Fibroblast of lung (primary cell): Measurements from ENCODE around the gene TMCC2. TPM values are rescaled to one million over a fixed set of nuclear protein-coding genes. Genes with fewer than 3 reads are reported as not detected.

Source experiments
- DNase-seq, 2 donors: peaks; one replicate each; pipeline versions ENCODE4 v3.0.0 to v3.0.0-alpha.2; 2010; ENCODE audit warnings: low read depth in 2 of 2
- H2AFZ ChIP-seq: 2 replicates; pipeline ENCODE4 v1.5.1; 2012; ENCODE audit warnings: low read length, control low read depth, inconsistent platforms
- H3K27ac ChIP-seq: 2 replicates; pipeline ENCODE4 v1.5.1; 2011; ENCODE audit warnings: low read length, control low read depth; ENCODE audit not compliant: insufficient read depth
- H3K27me3 ChIP-seq: 2 replicates; pipeline ENCODE4 v1.5.1; 2011; ENCODE audit warnings: mild to moderate bottlenecking, low read length; ENCODE audit not compliant: control insufficient read depth, insufficient read depth
- H3K36me3 ChIP-seq: 2 replicates; pipeline ENCODE4 v1.5.1; 2011; ENCODE audit warnings: low read length; ENCODE audit not compliant: control insufficient read depth, insufficient read depth
- H3K4me1 ChIP-seq: 2 replicates; pipeline ENCODE4 v1.5.1; 2011; ENCODE audit warnings: low read length; ENCODE audit not compliant: control insufficient read depth, insufficient read depth; ENCODE audit errors: extremely low read depth
- H3K4me2 ChIP-seq: 2 replicates; pipeline ENCODE4 v1.5.1; 2011; ENCODE audit warnings: low read length, control low read depth; ENCODE audit not compliant: insufficient read depth; ENCODE audit errors: extremely low read depth
- H3K4me3 ChIP-seq, 4 experiments: fragments of 200-600 bp in 1 of 4; sonication (generic) in 1 of 4; replicated peaks in 1 of 4; 2 replicates each; pipeline ENCODE4 v1.5.1; 2011 to 2016; ENCODE audit warnings: low read length in 4 of 4, low read depth in 3 of 4, mild to moderate bottlenecking in 3 of 4, control low read depth in 2 of 4, inconsistent platforms in 1 of 4, mixed read lengths in 1 of 4; ENCODE audit not compliant: insufficient read depth in 1 of 4; ENCODE audit errors: control extremely low read depth in 1 of 4
- H3K79me2 ChIP-seq: 2 replicates; pipeline ENCODE4 v1.5.1; 2012; ENCODE audit warnings: mild to moderate bottlenecking, low read length, inconsistent platforms; ENCODE audit not compliant: control insufficient read depth, insufficient read depth
- H3K9ac ChIP-seq: 2 replicates; pipeline ENCODE4 v1.5.1; 2011; ENCODE audit warnings: mild to moderate bottlenecking, low read length, control low read depth; ENCODE audit not compliant: insufficient read depth
- H3K9me3 ChIP-seq: 2 replicates; pipeline ENCODE4 v1.5.1; 2012; ENCODE audit warnings: low read depth, low read length; ENCODE audit not compliant: control insufficient read depth, insufficient read depth
- H4K20me1 ChIP-seq: 2 replicates; pipeline ENCODE4 v1.5.1; 2011; ENCODE audit warnings: low read length; ENCODE audit not compliant: control insufficient read depth, insufficient read depth; ENCODE audit errors: extremely low read depth
- CTCF ChIP-seq, 2 donors: IDR thresholded peaks in 1 of 2; conservative IDR thresholded peaks in 1 of 2; 1 replicate in 1 of 2; 2 replicates in 1 of 2; pipeline ENCODE4 v1.5.1; 2011 to 2012; ENCODE audit warnings: low read length in 2 of 2, control low read depth in 1 of 2, inconsistent platforms in 1 of 2, low read depth in 1 of 2, mild to moderate bottlenecking in 1 of 2
- EZH2 ChIP-seq: IDR thresholded peaks from 2 replicates; pipeline ENCODE4 v1.5.1; 2012; ENCODE audit warnings: low read length, control low read depth, mild to moderate bottlenecking; ENCODE audit errors: missing control alignments
- polyA plus RNA-seq, 2 donors: library from polyadenylated mRNA; depleted of rRNA in 1 of 2; stranded (reverse) in 1 of 2; unstranded in 1 of 2; fragments of >200 nt; gene quantifications; 2 replicates each; pipeline ENCODE4 v1.2.1, GENCODE V29; 2011 to 2012; ENCODE audit warnings: missing spikeins in 1 of 2
- total RNA-seq: library from RNA; depleted of rRNA; stranded (reverse); fragments of >200 nt; gene quantifications from 2 replicates; pipeline ENCODE4 v1.2.1, GENCODE V29; 2014

Gene TMCC2
- total and polyA plus RNA-seq, 2 donors (not counting 1 experiment from before 2014, with no cell fraction given) = 2.3 to 6.9 TPM

GRCh38 chr1:205204552-205204951, 23.2 kb upstream of the TMCC2 start:
- Histone ChIP-seq H3K4me1 (peaks cover 14% of the 10 kb centered on the region), H3K27ac (peak overlapping the region; percentile 82), H3K4me3 (no peak overlapping the region), H3K36me3 (no peaks in the 10 kb centered on the region), H3K9me3 (no peaks in the 10 kb centered on the region), H3K79me2 (peaks cover 69% of the 10 kb centered on the region), H3K9ac (no peak overlapping the region), H4K20me1 (no peaks in the 10 kb centered on the region), H2AFZ (no peak overlapping the region), H3K27me3 (no peaks in the 10 kb centered on the region), H3K4me2 (peak overlapping the region; percentile 63)
- no peak for TF ChIP-seq EZH2
- TF ChIP-seq CTCF (conservative IDR thresholded peaks at IDR 0.05 in 1 of 2, IDR thresholded peaks at IDR 0.05 in 1 of 2; ENCODE audit: low read depth in 1 of 2, low read length in 2 of 2) = no peak
- peak in 1 of 2 donors; percentile 64 for DNase-seq

GRCh38 chr1:205205055-205205454, 22.7 kb upstream of the TMCC2 start:
- peak overlapping the region; percentile 70 for H3K27ac ChIP-seq

GRCh38 chr1:205208811-205209210, 18.9 kb upstream of the TMCC2 start:
- H4K20me1 ChIP-seq = no peaks in the 10 kb centered on the region
- H3K9me3 ChIP-seq = no peaks in the 10 kb centered on the region
- peak overlapping the region in 1 of 4 experiments; percentile 87 for H3K4me3 ChIP-seq
- no peak for DNase-seq
- peaks cover 11% of the 10 kb centered on the region for H3K4me1 ChIP-seq
- no peaks in the 10 kb centered on the region for H3K36me3 ChIP-seq
- H3K4me2 ChIP-seq = no peak overlapping the region
- no peaks in the 10 kb centered on the region for H3K27me3 ChIP-seq
- H2AFZ ChIP-seq = no peak overlapping the region
- no peak overlapping the region for H3K27ac ChIP-seq
- no peak overlapping the region for H3K9ac ChIP-seq
- peaks cover 58% of the 10 kb centered on the region for H3K79me2 ChIP-seq
- TF ChIP-seq CTCF (conservative IDR thresholded peaks at IDR 0.05 in 1 of 2, IDR thresholded peaks at IDR 0.05 in 1 of 2; ENCODE audit: low read depth in 1 of 2, low read length in 2 of 2) (no peak), EZH2 (no peak)

More at GRCh38 chr1:205205055-205205454, 22.7 kb upstream of the TMCC2 start:
- H2AFZ ChIP-seq = no peak overlapping the region
- no peaks in the 10 kb centered on the region for H3K27me3 ChIP-seq
- no peaks in the 10 kb centered on the region for H4K20me1 ChIP-seq
- no peaks in the 10 kb centered on the region for H3K9me3 ChIP-seq
- no peak overlapping the region for H3K9ac ChIP-seq
- H3K4me3 ChIP-seq = no peak overlapping the region
- no peaks in the 10 kb centered on the region for H3K36me3 ChIP-seq
- peaks cover 13% of the 10 kb centered on the region for H3K4me1 ChIP-seq
- H3K79me2 ChIP-seq = peaks cover 71% of the 10 kb centered on the region
- DNase-seq = no peak
- peak overlapping the region; percentile 63 for H3K4me2 ChIP-seq
- TF ChIP-seq CTCF (conservative IDR thresholded peaks at IDR 0.05 in 1 of 2, IDR thresholded peaks at IDR 0.05 in 1 of 2; ENCODE audit: low read depth in 1 of 2, low read length in 2 of 2) = no peak
- TF ChIP-seq EZH2 = no peak
